Measurements from ENCODE around the gene SULT1C3. TPM values are rescaled to one million over a fixed set of nuclear protein-coding genes. Genes with fewer than 3 reads are reported as not detected.

The SULT1C3 gene
- total RNA-seq, 1 donor = not detected

GRCh38 chr2:108224022-108224421 lies 15.7 kb upstream of the SULT1C3 start:
- no peak for TF ChIP-seq CTCF (IDR thresholded peaks at IDR 0.05; ENCODE audit: insufficient read depth, low read length)
- no peak for DNase-seq (ENCODE audit: low read depth)
- no peak overlapping the region for H3K4me3 ChIP-seq (ENCODE audit: low read depth, low read length)

- TF ChIP-seq CTCF (IDR thresholded peaks at IDR 0.05; ENCODE audit: insufficient read depth, low read length) = no peak
- no peak overlapping the region for H3K4me3 ChIP-seq (ENCODE audit: low read depth, low read length)
Observed at GRCh38 chr2:108226564-108226963, 13.2 kb upstream of the SULT1C3 start.

GRCh38 chr2:108228006-108228405 lies 11.8 kb upstream of the SULT1C3 start:
- DNase-seq (ENCODE audit: low read depth) = no peak
- no peak overlapping the region for H3K4me3 ChIP-seq (ENCODE audit: low read depth, low read length)
- no peak for TF ChIP-seq CTCF (IDR thresholded peaks at IDR 0.05; ENCODE audit: insufficient read depth, low read length)

More at GRCh38 chr2:108226564-108226963, 13.2 kb upstream of the SULT1C3 start:
- DNase-seq (ENCODE audit: low read depth) = no peak

GRCh38 chr2:108228537-108228936 lies 11.2 kb upstream of the SULT1C3 start:
- no peak overlapping the region for H3K4me3 ChIP-seq (ENCODE audit: low read depth, low read length)
- DNase-seq (ENCODE audit: low read depth) = no peak
- TF ChIP-seq CTCF (IDR thresholded peaks at IDR 0.05; ENCODE audit: insufficient read depth, low read length) = no peak

- TF ChIP-seq CTCF (IDR thresholded peaks at IDR 0.05; ENCODE audit: insufficient read depth, low read length) = no peak
- no peak overlapping the region for H3K4me3 ChIP-seq (ENCODE audit: low read depth, low read length)
- no peak for DNase-seq (ENCODE audit: low read depth)
Observed at GRCh38 chr2:108229875-108230274, 9.9 kb upstream of the SULT1C3 start.

GRCh38 chr2:108235577-108235976 lies 4.2 kb upstream of the SULT1C3 start:
- no peak overlapping the region for H3K4me3 ChIP-seq (ENCODE audit: low read depth, low read length)
- no peak for DNase-seq (ENCODE audit: low read depth)
- no peak for TF ChIP-seq CTCF (IDR thresholded peaks at IDR 0.05; ENCODE audit: insufficient read depth, low read length)

DNA sequence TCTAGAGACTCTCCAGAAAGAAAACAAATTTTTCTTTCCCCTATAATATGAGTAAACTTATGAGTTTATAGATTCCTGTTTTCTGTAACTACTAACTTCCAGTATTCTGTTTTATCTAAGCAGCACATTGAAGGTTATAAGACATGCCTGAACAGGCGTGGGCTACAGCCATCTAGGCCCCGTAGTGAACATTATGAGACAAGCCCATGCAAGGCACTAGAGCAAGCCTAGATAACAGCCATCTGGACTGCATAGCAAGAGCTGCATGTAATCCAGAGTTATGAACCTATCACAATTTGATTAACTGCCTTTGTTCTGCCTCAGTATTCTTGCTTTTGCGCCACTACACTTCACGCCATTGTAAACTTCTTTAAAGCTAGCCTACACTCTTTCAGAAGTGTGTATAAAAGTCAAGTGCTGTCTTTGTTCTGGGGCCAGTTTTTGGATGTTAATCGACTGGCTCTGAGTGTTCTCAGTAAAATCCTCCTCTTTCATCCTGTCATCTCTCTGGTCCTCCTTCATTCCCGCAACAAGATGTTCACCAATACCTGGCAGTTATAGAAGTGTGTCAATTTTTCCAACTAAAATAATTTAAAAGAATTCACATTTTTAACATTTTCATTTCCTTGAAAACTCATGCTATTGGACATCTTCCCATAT lies 3.0 kb upstream of the SULT1C3 start:
- TF ChIP-seq CTCF (IDR thresholded peaks at IDR 0.05; ENCODE audit: insufficient read depth, low read length) = no peak
- no peak for DNase-seq (ENCODE audit: low read depth)
- H3K4me3 ChIP-seq (ENCODE audit: low read depth, low read length) = no peak overlapping the region
